ENCODE results near the gene ENG. TPM values are rescaled to one million over a fixed set of nuclear protein-coding genes. Genes with fewer than 3 reads are reported as not detected.
A peak's percentile ranks its signal among the peaks of the same experiment; 100 is the strongest.
"Not testable (repeated sequence)": the region's sequence is repeated elsewhere in the genome, so short reads cannot be mapped to it uniquely, and the experiment has no call there.

Gene ENG
- total RNA-seq, 2 donors from 2014 or later = 189 to 217 TPM

DNA sequence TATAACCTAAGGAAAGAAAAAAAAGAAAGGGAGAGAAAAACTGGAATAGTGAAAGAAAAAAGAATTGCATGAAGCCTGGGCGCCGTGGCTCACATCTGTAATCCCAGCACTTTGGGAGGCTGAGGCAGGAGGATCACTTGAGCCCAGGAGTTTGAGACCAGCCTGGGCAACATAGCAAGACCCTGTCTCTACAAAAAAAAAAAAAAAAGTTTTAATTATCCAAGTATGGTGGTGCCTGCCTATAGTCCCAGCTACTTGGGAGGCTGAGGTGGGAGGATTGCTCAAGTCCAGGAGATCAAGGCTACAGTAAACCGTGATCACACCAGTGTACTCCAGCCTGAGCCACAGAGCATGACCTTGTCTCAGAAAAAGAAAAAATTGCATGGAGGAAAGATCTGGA, 27.3 kb upstream of the ENG start:
- DNase-seq (ENCODE audit: low spot score); intact Hi-C loops (cut with DNase I): not testable (repeated sequence)

DNA sequence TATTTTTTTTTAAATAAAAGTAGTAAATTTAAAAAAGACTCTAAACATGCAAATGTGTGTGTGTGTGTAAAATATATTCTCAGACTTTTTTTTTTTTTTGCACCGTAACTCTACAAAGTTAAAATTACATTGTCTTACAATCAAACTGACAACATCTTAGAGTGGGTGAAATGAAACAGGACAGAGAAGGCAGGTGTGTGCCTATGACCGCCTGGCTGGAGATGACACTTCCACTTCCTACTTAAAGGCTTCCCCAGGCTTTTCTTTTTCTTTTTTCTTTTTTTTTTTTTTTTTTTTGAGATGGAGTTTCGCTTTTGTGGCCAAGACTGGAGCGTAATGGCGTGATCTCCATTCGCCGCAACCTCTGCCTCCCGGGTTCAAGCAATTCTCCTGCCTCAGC, 25.7 kb upstream of the ENG start:
- no peak for DNase-seq (ENCODE audit: low spot score)
- intact Hi-C loops (cut with DNase I) = no loop called here

DNA sequence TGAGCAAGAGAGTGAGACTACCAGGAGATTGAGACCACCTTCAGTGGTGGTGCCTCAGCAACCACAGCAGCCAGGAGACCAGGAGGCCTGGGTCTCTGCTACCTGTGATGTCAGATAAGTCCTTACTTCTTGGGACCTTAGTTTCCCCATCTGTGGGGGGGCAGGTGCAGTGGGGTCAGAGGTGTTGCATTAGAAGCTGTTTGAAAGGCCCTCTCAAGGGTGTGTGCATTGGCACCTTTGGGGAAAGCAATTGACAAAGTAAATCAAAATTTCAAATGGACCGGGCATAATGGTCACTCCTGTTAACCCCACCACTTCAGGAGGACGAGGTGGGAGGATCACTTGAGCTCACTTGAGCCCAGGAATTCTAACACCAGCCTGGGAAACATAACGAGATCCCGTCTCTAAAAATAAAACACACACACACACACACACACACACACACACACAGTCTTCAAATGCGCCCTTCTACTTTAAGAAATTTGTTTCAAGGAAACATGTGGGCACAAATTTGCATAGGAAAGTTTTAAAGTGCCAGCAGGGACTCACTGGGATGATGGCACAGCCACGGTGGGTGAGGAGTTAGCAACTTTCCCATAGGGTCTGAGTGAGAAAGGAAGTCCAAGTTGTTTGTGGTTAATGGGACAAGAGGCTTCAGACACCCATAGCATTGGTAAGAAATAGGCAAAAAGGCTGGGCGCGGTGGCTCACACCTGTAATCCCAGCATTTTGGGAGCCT, 24.4 kb upstream of the ENG start:
- intact Hi-C loops (cut with DNase I) = loop anchor here in 1 of 2 donors (10.0 kb wide), 1 partner anchor 236 kb away; no protein-coding TSS in a partner anchor
- DNase-seq (ENCODE audit: low spot score) = no peak

DNA sequence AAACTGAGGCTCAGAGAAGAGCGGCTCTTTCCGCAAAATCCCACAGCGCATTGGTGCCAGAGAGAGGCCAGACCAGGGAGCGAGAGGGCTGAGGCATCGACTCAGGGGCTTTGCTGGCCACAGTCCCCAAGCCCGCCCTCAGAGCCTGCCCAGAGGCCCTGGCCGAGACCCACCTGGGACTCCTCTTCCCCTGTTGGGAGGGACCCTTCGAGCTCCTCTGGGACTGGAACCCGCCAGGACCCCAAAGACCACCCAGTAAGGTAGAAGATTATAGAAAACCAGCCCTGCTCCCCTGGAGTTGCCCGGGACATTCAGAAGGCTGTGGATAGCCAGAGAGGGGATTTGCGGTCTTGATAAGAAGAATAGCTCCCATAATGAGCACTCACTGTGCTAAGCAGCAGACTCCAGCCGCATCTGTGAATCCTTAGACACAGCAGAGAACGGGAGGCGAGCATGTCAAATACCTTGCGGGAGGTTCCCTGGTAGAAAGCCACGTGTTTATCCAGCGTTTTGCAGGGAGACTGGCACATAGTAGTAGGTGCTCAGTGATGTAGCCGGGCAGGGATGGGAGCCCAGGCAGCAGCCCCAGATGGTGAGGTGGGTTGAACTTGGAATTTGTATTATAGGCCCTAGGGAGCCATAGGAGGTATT, 23.7 kb upstream of the ENG start:
- DNase-seq (ENCODE audit: low spot score) = no peak
- intact Hi-C loops (cut with DNase I) = loop anchor here in 1 of 2 donors (10.0 kb wide), 1 partner anchor 237 kb away; no protein-coding TSS in a partner anchor

DNA sequence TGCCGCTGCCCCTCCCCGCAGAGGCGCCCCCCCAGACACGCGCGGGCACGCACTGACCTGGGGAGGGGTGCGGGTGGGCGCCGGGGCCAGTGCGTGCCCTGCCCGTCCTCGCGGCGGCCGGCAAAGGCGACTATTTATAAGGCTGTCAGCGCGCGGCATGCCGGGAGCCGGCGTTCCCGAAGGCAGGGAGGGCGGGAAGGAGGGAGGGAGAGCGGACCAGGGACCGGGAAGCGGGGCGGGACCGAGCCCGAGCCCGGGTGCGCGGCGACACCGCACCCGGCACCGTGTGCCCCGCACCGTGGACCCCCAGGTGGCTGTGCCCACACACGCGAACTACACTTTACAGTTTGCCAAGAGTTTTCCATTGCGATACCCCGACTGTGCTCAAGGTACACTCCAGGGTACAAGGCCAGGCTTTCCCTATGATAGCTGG, 23.1 kb upstream of the ENG start, which contains the start of gene AK1:
TSS of gene AK1 (minus strand) at position 110 of the 433 bp plus-strand sequence. CDS start 3,058 bp downstream, outside the sequence.
- DNase-seq (ENCODE audit: low spot score) = peak; percentile 92

DNA sequence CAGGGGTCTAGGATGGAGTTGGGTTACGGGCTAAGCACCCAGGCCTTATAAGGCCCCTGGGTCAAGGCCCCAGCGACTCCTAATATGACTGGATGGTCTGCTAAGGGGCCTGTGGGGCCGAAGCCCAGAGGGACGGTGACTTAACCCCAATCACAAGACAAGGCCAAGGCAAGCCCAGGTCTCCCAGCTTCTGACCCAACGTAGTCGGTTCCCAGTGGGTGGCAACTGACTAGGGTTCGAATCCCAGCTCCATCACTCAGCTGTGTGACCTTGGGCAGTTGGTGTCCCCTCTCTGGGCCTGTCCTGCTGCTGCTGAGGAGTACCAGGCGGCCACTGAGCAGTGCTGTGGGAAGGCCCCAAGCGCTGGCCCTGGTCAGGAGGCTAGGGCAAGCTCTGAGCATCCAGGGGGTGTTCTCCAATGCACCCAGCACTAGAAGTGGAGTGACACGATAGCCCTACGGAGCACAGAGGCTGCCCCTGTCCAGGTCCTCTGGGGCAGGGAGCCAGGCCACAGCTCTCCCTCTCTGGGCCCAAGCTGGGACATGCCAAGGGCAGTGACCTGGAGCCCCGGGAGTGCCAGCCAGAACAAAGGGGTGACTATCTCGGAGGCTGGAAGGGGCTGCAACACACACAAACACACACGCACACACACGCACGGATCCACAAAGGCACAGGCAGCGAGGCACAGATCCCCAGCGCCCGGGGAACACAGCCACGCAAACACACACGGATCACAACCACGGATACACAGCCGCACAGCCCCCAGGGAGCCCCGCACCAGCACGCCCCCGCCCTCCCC, 22.5 kb upstream of the ENG start:
- intact Hi-C loops (cut with DNase I) = loop anchor here in 1 of 2 donors (10.0 kb wide), 1 partner anchor 238 kb away; no protein-coding TSS in a partner anchor
- DNase-seq (ENCODE audit: low spot score) = no peak

More for the DNA sequence above, 23.1 kb upstream of the ENG start, which contains the start of gene AK1:
- intact Hi-C loops (cut with DNase I) = loop anchor here in 1 of 2 donors (10.0 kb wide), 1 partner anchor 237 kb away; no protein-coding TSS in a partner anchor

DNA sequence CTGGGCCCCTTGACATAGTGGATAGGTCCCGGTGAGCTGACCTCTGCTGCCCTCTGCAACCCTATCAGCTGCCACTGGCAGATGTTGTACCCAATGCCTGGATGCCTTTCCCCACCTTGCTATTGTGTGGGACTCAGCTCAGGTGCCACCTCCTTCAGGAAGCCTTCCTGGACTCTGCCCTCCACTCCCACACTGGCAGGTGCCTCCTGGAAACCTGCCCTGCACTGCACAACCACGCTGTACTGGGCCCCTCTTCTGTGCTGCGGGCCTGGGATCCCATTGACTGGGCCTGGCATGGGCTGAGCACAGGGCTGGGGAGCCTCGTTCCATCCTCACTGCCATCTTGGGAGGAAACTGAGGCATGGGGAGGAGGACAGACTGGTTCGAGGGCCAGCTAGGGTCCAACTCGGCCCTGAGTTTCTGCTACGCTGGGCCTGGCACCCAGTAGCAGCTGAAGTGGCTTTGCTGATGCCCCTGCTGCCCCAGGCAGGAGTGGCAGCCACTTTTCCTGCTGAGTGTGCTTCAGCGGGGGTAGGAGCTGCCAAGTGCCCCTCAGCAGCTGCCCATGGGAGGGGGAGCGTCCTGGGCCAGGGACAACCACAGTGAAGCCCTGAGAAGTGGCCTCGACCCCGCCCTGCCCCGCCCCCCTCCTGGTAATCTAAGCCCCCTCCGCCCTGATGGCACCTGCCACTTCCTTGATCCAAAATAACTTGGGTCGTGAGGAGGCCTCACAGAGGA, 21.7 kb upstream of the ENG start:
- intact Hi-C loops (cut with DNase I) = loop anchor here in 1 of 2 donors (10.0 kb wide), 1 partner anchor 239 kb away; no protein-coding TSS in a partner anchor
- no peak for DNase-seq (ENCODE audit: low spot score)

DNA sequence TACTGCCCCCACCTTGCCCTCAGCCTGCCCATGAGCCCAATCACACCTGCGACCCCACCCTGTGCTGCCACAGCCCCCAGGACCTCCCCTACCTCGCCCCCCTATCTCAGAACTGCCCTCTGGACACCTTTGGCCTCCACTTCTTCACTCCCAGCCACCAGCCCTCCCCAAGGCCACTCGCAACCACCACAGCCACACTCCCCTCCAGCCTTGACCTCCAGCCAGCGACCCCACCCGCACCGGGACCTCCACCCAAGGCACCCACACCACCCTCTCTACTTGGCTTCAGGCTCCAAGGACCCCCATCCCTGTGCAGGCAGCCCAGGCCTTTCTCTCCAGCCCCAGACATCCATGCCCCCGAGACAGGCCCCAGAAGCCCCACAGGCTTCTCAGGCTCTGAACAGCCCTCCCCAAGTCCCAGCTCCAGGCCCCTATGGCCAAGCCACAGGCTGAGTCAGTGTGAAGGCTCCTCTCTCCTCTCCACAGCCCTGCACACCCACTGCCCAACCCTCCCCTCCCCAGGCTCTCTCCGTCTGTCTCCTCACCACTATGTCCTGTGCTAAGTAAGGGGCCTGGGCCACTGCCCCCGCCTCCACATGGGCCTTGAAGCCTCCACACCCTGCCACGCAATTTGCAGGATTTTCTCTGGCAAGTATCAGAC, 21.0 kb upstream of the ENG start:
- intact Hi-C loops (cut with DNase I) = loop anchor here in 1 of 2 donors (10.0 kb wide), 1 partner anchor 239 kb away; no protein-coding TSS in a partner anchor
- no peak for DNase-seq (ENCODE audit: low spot score)

DNA sequence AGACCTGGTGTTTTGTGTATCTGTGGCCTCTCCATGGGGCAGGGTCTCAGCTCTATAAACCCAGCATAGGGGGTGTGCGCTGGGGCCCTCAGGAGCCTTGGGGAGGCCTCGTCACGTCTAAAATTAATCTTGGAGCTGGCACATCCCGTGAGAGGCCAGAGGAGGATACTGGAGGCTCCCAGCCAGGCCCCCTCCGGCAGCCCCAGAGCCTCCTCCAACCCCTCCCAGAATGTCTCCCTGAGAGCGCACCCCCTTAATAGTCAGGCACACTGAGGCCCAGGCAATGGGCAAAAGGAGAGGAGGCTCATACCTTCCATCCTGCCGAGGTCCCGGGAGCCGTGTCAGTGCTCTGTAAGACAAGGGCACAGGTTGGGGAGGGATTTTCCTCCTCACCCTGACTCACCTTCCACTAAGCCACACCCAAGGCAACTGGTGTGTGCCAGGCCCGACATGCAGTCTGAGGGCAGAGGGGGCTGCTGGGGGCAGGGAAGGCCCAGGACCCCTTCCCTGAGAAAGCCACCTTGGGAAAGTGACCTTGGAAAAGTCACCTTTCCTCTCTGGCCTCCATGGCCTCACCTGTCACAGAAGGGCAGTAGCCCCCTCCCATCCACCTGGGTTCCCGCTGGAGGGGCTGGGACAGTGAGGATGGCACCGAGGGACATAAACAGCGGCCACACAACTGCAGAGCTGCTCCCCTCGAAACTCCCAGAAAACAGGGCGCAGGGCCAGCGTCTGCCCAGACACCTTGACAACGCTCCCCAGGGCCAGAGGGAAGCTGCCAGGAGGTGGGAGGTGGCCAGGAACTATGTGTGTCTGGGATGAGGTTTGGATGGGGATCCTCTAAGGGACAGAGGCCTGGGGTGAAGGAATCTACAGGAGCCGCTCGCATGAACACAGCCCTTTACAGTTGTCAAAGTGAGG, 20.1 kb upstream of the ENG start:
- no peak for DNase-seq (ENCODE audit: low spot score)
- intact Hi-C loops (cut with DNase I) = loop anchor here (5.0 to 10.0 kb wide), 4 partner anchors 72 to 240 kb away; partner anchors contain the start of genes CDK9 (in 2 of the 2), FPGS (in 1 of the 2) and TOR2A (in 1 of the 2)

DNA sequence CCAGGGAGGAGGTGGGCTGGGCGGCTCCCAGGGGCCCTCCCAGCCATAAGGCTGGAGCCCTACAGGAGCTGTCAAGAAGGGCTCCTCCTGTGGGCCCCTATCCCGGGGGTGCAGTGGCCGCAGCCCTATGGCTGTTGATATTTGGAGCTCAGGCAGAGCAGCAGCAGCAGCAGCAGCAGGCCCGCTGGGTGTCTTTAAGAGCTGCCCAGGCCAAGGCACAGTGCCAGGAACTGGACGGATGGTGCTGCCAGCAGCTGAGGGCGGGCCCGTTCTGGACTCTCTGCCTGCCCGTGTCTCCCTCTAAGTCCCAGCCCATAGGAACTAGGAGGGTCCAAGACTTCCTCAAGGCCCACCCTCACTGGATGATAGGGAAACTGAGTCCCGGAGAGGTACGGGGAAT, 19.4 kb upstream of the ENG start:
- peak; percentile 92 for DNase-seq (ENCODE audit: low spot score)
- intact Hi-C loops (cut with DNase I) = loop anchor here (5.0 to 10.0 kb wide), 4 partner anchors 72 to 241 kb away; partner anchors contain the start of genes CDK9 (in 2 of the 2), FPGS (in 1 of the 2) and TOR2A (in 1 of the 2)

DNA sequence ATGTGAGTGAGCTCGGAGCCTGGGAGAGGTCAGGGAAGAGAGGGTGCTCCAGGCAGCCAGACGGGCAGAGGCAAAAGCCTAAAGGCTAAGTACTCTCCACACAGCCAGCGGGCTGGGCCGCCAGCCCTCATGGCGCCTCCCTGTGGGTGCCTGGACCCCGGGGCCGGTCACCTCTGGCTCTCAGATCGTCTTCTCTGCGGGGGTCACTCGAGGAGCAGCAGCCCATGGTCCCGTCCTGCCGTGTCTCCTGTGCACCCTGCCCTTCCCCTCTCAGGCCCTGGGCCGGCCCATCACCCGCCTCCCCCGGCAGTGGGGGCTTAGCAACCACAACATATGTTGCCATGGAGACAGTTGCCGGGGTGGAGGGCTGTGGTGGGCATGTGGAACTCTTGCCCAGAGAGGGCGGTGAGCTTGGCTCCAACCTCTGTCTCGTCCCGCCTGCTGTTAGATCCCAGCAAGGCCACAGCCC, 18.8 kb upstream of the ENG start:
- intact Hi-C loops (cut with DNase I) = loop anchor here (5.0 to 10.0 kb wide), 4 partner anchors 71 to 242 kb away; partner anchors contain the start of genes CDK9 (in 2 of the 2), FPGS (in 1 of the 2) and TOR2A (in 1 of the 2)
- no peak for DNase-seq (ENCODE audit: low spot score)

DNA sequence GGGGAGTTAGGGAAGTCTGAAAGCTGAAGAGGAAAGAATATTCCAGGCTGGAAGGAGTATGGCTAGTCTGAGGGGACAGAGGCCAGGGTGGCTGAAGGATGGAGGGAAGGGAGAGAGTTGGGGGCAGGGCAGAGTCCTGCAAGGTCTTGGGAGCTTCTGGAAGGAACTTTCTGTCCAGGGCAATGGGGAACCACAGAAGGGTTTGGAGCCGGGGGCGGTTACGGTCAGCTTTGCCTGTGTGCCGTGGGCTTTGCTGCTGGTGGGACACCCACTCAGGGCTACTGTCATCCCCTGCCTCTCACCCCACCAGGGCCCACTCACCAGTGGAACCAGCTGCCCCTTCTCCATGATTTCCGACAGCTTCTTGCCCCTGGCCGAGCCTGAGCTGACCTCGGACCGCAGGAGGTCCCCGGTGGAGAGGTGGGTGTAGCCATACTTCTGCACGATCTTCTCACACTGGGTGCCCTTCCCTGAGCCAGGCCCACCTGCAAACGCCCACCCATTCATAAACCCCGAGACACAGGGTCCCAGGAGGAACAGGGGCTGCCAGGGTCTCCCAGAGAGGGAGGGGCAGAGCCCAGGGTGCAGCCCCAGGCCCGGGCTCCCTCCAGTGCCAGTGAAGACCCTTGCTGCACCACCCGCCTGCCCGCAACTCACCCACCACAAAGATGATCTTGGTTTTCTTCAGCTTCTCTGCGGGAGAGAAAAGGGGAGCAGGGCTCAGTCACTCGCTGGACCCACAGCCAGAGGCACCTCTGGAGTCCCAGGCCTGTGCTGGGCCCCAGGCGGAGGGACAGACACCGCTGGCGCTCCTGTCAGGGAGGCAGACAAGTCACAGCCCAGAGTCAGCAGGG, 18.1 kb upstream of the ENG start:
- intact Hi-C loops (cut with DNase I) = loop anchor here (5.0 to 10.0 kb wide), 4 partner anchors 70 to 242 kb away; partner anchors contain the start of genes CDK9 (in 2 of the 2), FPGS (in 1 of the 2) and TOR2A (in 1 of the 2)
- DNase-seq (ENCODE audit: low spot score) = no peak

DNA sequence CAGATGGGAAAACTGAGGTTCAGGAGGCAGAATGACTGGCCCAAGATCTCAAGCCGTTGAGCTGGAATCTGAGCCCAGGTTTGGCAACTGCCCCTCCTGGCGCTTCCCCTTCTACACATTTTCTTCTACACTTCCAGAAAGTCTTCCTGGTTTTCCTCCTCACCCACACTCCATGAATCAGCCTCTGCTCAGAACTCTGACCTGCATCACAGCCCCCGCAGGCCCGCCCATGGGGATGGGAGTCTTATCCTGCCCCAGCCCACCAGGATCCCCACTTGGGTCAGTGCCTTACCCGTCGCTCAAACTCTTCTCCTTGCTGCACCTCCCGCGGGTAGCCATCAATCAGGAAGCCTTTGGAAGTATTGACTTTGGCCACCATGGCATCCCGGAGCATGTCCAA, 17.1 kb upstream of the ENG start:
- DNase-seq (ENCODE audit: low spot score) = no peak
- intact Hi-C loops (cut with DNase I) = loop anchor here (5.0 to 10.0 kb wide), 4 partner anchors 69 to 243 kb away; partner anchors contain the start of genes CDK9 (in 2 of the 2), FPGS (in 1 of the 2) and TOR2A (in 1 of the 2)

DNA sequence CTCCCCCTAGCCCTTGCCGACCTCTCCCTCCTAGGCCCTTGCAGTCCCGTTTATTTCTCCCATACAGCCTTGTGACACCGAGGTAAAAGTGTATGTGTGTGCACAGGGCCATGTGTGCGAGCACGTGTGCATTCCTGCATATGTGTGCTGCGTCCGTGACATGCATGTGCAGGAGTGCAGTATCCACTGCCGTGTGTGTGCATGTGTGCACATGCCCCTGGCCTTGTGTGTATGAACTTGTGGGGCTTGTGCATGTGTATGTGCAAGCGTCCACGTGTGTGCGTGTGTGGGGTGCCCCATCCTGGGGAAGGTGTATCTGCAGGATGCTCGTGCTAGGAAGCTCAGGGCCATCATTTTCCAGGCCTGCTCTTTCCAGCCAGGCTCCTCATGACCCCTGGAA, 16.4 kb upstream of the ENG start:
- intact Hi-C loops (cut with DNase I) = loop anchor here (5.0 to 10.0 kb wide), 4 partner anchors 69 to 244 kb away; partner anchors contain the start of genes CDK9 (in 2 of the 2), FPGS (in 1 of the 2) and TOR2A (in 1 of the 2)
- no peak for DNase-seq (ENCODE audit: low spot score)

DNA sequence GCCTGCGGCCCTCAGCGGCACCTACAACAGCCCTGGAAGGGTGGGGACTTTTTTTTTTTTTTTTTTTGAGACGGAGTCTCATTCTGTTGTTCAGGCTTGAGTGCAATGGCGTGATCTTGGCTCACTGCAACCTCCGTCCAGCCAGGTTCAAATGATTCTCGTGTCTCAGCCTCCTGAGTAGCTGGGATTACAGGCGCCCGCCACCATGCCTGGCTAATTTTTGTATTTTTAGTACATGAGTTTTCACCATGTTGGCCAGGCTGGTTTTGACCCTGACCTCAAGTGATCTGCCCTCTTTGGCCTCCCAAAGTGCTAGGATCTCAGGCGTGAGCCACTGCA, 15.7 kb upstream of the ENG start:
- intact Hi-C loops (cut with DNase I) = loop anchor here (5.0 to 10.0 kb wide), 4 partner anchors 68 to 245 kb away; partner anchors contain the start of genes CDK9 (in 2 of the 2), FPGS (in 1 of the 2) and TOR2A (in 1 of the 2)
- not testable (repeated sequence) for DNase-seq (ENCODE audit: low spot score)
